Glomerular endothelial cell (primary cell): ENCODE results near the gene OGDHL. TPM values are rescaled to one million over a fixed set of nuclear protein-coding genes. Genes with fewer than 3 reads are reported as not detected.
"Not testable (repeated sequence)": the region's sequence is repeated elsewhere in the genome, so short reads cannot be mapped to it uniquely, and the experiment has no call there.

ENCODE experiments used
- DNase-seq: peaks from one replicate; pipeline ENCODE4 v3.0.0-alpha.2; 2011; ENCODE audit warnings: low read depth, low spot score; ENCODE audit errors: extremely low read depth
- total RNA-seq: library from RNA; depleted of rRNA; stranded (reverse); fragments of >200 nt; gene quantifications from 2 replicates; pipeline ENCODE4 v1.2.3, GENCODE V29; 2015

The OGDHL gene
- total RNA-seq, 1 donor from 2014 or later, result 0.58 TPM

GRCh38 chr10:49758249-49758930 lies 3.7 kb downstream of the OGDHL start:
- no peak for DNase-seq

DNA sequence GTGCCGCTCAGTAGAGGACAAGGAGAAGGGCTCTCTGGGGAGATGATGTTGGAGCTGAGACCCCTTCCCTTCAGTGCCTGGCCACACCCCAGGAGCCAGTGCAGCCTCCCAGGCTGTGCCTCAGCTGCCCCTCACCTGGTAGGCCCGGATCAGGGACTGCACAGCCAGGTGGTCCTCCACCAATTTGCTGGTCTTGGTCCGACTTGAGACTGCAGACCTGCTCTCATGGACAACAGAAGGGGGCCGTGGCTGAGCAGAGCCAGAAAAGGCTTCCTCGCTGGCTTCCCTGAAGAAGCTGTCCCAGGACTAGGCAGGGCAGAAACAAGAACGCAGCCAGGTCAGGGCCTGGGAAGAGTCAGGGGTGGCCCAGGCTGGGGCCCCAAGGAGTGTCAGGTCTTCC lies 5.5 kb downstream of the OGDHL start:
- no peak for DNase-seq

- no peak for DNase-seq
Observed at GRCh38 chr10:49756031-49756430, 6.1 kb downstream of the OGDHL start.

DNA sequence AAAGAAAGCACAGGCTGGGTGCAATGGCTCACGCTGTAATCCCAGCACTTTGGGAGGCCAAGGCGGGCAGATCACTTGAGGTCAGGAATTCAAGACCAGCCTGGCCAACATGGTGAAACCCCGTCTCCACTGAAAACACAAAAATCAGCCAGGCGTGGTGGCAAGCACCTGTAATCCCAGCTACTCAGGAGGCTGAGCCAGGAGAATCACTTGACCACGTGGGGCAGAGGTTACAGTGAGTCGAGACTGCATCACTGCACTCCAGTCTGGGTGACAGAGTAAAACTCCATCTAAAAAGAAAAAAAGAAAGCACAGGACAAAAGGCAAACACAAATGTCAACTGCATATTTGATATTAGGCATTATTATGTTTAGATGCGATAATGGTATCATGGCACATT lies 7.2 kb downstream of the OGDHL start:
- not testable (repeated sequence) for DNase-seq

DNA sequence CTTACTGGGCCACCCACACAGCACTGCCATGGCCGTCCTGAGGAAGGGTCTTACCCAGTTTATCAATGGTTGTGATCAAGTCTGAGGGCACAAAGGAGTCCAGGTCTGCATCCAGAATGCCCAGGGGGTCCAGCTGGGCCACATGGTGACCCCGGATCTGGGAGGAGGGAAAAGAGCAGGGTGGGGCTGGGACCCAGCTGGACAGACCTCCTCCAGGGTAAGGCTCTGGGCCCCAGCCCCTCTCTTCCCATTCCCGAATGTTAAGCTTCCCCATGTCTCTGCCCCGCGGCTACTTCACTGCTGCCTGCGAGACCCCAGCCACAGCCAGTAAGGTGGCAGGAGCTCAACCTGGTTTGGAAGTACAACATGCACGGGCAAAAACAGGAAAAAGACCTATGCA lies 9.5 kb downstream of the OGDHL start:
- no peak for DNase-seq

GRCh38 chr10:49751636-49752510 lies 10.2 kb downstream of the OGDHL start:
- DNase-seq, result no peak

DNA sequence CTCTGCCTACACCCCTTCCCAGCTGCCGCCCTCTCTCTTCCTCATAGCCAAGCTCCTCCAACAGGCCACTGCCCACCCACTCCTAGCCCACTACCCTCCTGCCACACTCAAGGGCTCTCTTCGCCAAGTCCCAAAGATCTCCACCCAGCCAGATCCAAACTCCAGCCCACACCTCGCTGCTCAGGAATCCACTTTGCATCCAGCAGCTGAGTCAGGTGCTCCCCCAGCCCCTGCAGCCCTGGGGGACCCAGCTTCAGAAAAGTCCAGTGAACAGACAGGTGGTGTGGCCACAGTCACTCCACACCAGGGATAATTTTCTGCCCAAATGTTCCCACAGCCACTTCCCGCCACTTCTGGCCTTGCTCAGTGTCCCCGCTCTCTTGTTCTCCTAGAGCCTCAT lies 10.9 kb downstream of the OGDHL start:
- DNase-seq, result no peak

- DNase-seq, result no peak
Observed at GRCh38 chr10:49750546-49750945, 11.6 kb downstream of the OGDHL start.

GRCh38 chr10:49749556-49750491 lies 12.3 kb downstream of the OGDHL start:
- DNase-seq, result no peak

DNA sequence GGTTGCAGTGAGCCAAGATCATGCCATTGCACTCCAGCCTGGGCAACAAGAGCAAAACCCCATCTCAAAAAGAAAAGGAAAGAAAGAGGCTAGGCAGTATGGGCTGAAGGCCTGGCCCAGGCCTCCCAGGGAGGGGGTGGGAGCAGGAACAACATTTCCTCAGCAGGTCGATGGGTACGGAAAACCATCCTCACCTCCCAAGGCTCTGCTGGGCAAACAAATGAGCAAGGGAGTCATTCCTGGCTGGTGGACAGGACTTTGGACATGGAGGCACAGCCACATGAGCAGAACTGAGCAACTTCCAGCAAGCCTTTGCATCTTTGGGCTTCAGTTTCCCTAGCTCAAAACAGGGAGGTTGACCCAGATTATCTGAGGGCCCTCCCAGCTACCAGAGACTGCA lies 13.0 kb downstream of the OGDHL start:
- DNase-seq, result no peak

- DNase-seq, result no peak
Observed at GRCh38 chr10:49748006-49748405, 14.1 kb downstream of the OGDHL start.

- DNase-seq, result no peak
Observed at GRCh38 chr10:49747303-49747646, 14.8 kb downstream of the OGDHL start.

DNA sequence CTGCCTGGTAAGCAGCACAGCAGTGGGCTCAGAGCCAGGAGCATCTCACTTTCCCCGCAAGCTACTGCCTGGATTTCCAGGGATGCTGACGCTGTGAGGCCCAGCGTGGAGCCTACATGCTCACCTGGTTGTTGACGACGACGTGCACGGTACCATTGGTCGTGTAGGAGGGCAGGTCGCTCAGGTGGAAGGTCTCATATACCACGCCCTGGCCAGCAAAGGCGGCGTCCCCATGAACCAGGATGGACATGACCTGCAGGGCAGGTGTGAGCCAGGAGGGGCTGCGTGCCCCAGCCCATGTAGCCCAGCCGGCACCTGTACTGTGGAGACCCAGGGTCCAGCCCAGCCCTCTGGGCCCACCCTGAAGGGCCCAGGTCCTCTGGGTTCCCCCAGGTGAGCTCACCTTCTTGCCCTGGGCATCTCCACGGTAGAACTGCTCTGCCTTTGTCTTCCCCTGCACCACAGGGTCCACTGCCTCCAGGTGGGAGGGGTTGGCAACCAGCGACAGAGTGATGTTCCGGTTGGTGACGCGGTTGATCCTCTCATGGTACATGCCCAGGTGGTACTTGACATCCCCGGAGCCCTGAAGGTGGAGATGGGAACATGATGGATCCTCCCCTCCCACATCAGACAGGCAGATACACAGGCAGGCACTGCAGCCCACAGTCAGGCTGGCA lies 15.4 kb downstream of the OGDHL start:
- DNase-seq, result no peak

DNA sequence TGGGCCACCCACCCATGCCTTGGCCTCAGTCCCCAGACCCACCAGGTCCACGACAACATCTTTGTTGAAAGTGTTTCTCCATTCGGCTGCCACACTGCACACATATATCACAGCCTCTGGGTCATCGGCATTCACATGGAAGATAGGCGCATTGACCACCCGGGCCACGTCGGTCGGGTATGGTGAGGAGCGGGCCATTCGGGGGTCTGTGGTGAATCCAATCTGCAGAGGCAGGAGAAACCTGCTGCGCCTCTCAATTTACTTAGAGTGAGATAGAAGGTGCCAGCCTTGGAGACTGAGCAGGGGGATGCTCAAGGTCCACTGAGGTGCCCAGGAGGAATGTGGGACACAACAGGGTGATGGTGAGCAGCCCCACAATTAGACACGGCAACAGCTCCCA lies 16.4 kb downstream of the OGDHL start:
- no peak for DNase-seq

DNA sequence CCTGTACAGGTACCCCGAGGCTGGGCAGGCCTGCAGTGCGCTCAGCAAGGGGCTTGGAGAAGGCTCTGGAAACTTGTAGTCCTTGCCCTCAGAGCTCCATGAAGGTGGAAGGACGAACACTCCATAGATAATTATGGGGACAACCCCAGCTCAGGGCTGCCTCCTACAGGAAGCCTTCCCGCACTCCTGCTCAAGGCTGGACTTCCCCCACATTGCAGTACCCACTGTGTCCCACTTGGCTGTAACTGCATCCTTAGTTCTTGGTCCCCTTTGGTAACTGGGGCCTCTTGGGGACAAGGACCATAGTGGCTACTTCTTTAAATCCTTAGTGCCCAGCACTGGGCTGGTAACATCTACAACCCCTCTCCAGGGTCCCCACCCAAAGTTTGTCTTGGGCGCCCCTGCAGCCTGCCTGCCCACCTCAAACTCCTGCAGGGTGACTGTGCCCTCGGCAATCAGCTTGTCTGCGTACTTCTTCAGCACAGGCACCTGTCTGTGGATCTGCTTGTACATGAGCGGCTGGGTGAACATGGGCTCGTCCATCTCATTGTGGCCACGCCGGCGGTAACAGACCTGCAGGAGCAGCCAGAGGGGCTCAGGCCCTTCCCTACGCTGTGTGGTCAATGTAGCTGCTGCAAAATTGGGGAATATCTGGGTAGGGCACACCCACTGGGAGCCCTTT lies 17.1 kb downstream of the OGDHL start:
- no peak for DNase-seq

GRCh38 chr10:49744091-49744685 lies 17.9 kb downstream of the OGDHL start:
- DNase-seq, result no peak

DNA sequence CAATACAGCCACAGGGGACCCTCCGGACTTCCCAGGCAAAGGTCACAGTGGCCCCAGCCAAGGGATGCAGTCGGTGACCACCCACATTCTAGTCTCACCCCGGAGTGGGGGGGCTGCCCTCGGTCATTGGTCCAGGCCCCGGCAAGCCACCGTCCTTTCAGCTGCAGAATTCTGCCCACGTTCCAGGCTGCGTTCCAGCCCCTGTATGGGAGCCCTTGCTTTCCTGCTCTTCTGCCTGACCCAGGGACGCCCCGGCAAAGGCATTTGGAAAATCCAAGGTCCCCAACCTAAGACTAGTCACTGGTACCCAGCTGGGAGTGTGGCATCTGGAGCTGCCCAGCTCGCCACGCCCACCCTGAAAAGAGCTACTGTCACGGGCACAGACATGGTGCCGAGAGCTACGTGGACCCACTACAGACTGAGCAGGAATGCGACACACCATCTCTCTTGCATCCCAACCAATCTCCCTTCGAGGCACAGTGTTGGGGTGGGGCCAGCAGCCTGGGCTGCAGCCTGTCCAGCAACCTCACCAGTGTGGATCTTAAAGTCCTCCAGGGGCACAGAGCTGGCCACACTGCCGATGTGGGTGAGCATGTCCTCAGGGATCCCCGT lies 18.6 kb downstream of the OGDHL start:
- DNase-seq, result no peak

- no peak for DNase-seq
Observed at GRCh38 chr10:49742683-49743463, 19.2 kb downstream of the OGDHL start.
